Astrocyte of the spinal cord (primary cell): Measurements from ENCODE around the gene RIMS4.

ENCODE experiments used
- DNase-seq: peaks from one replicate; pipeline ENCODE4 v3.0.0; 2011; ENCODE audit warnings: low read depth, low spot score
- H3K4me3 ChIP-seq: 2 replicates; pipeline ENCODE4 v1.5.1; 2011; ENCODE audit warnings: low read depth, mild to moderate bottlenecking, low read length, moderate library complexity
- CTCF ChIP-seq: IDR thresholded peaks from 2 replicates; pipeline ENCODE4 v1.5.1; 2012; ENCODE audit warnings: low read depth, mild to moderate bottlenecking, low read length, inconsistent platforms
- in situ Hi-C: cut with HindIII; loops from 2 replicates; pipeline ENCODE4 v1.10.0; 2017; ENCODE audit warnings: low sequenced_read_pairs

Gene RIMS4

GRCh38 chr20:44771172-44771535 is 39.2 kb downstream of the RIMS4 start:
- H3K4me3 ChIP-seq, result no peak overlapping the region
- no peak for DNase-seq
- in situ Hi-C loops, result no loop called here
- no peak for TF ChIP-seq CTCF

DNA sequence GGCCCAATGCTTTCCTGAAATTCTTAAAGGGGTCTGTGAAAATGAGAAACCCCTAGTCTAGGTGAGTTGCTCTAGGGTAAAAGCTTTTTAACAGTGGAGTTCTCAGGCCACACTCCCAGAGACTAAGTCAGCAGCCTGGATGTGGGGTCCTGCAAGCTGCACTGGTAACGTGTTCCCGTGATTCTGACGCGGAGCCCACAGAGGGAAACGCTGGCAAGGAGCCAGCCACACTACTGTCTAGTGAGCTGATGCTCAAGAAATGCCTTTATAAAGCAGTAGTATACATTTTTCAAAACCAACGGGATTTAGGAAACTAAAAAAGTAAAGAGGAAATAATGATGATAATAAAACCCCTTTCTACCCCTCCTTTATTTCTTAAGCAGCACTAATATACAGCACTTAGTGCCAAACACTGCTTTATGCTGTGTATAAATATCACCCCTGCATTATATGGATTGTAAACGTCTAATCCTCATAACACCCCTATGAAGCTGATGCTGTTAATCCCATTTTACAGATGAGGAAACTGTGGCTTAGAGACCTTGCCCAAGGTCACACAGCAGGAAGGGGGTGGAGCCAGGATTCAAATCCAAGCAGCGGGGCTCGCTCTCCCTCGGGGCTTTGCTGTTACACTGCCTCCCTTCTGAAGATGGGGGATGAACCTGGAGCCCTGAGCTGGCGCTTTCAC is 39.7 kb downstream of the RIMS4 start:
- in situ Hi-C loops, result no loop called here
- TF ChIP-seq CTCF, result no peak
- DNase-seq, result no peak
- H3K4me3 ChIP-seq, result no peak overlapping the region

DNA sequence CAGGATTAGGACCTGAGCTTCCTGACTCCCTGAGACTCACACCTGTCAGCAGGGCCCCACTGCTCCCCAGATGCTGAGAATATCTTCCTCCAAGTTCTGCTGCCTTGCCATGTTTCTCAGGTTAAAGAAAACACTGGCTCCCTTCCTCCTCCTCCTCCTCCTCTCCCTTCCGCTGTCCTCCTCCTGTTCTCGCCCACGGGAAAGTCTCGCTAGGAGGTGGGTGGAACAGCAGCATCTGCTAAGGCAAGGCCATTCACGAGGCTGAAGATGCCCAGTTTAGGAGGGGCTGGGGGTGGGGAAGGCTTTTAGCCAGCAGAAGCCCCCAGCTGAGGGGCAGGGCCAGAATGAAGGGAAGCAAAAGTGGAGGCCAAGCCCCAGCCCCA is 40.9 kb downstream of the RIMS4 start:
- no peak for TF ChIP-seq CTCF
- in situ Hi-C loops, result no loop called here
- no peak for DNase-seq
- H3K4me3 ChIP-seq, result no peak overlapping the region

DNA sequence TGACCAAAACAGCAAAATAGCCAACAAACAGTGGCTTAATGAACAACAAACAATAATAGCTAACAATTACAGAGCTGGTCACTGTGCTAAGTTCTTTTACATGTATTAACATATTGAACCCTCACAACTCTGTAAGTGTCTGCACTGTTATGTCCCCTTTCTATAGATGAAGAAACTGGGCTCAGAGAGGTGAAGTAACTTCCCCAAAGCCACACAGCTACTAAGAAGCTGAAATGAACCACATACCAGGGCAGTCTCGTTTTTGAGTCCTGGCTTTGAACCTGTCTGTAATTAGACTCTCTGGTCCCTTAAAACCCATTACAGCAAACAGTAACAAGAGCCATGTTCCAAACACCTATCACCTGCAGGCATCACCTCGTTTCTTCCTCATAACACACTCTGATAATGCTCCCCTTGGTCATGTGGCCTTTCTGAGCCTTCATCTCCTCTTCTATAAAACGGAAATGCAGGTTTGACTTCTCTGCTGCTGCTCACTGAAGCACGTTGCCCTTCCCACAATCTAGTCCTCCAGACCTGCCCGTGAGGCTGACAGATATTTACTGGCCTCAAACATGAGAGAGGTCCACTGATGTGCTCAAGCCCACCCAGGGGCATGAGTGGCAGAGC is 41.4 kb downstream of the RIMS4 start:
- DNase-seq, result no peak
- no peak for TF ChIP-seq CTCF
- H3K4me3 ChIP-seq, result no peak overlapping the region
- in situ Hi-C loops, result no loop called here

- TF ChIP-seq CTCF, result no peak
- no peak overlapping the region for H3K4me3 ChIP-seq
- DNase-seq, result no peak
- in situ Hi-C loops, result no loop called here
These were observed 42.1 kb downstream of the RIMS4 start for GRCh38 chr20:44768256-44768655.

DNA sequence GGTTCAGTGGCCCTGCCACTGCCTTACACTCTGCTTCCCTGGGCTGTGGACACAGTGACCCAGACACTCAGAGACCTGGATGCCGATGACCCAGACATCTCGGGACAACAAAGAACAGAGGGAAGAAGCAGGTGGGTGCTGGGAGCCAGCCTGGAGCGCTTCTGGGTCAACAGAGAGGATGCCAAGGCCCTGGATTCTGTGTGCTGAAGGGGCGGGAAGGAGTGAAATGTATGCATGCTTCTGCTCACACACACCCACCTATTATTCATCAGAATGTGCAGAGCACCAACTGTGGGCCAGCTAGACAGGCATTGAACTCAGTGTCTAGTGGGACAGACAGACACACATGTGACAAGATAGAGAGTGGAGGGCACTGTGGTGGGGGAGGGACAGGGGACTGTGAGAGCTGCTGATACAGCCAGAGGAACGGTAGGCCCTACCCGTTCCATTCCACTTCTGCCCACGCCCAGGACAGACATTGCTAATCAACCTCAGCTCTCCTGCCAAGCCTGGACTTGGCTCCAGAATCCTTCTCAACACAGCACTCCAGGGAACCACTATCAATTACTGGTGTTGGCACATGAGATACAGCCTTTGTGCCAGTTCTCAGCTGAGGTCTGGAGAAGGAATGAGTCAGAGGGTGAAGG is 44.5 kb downstream of the RIMS4 start:
- in situ Hi-C loops, result no loop called here
- DNase-seq, result no peak
- TF ChIP-seq CTCF, result no peak
- H3K4me3 ChIP-seq, result no peak overlapping the region
